GM19397 (cell line): ENCODE results near the gene CDK12.

Experiments used
- ATAC-seq: cut with Tn5 transposase; IDR thresholded peaks from one replicate; pipeline ENCODE4 v1.9.1; 2021; ENCODE audit warnings: mild to moderate bottlenecking, moderate library complexity; ENCODE audit not compliant: unreplicated experiment

CDK12 gene

DNA sequence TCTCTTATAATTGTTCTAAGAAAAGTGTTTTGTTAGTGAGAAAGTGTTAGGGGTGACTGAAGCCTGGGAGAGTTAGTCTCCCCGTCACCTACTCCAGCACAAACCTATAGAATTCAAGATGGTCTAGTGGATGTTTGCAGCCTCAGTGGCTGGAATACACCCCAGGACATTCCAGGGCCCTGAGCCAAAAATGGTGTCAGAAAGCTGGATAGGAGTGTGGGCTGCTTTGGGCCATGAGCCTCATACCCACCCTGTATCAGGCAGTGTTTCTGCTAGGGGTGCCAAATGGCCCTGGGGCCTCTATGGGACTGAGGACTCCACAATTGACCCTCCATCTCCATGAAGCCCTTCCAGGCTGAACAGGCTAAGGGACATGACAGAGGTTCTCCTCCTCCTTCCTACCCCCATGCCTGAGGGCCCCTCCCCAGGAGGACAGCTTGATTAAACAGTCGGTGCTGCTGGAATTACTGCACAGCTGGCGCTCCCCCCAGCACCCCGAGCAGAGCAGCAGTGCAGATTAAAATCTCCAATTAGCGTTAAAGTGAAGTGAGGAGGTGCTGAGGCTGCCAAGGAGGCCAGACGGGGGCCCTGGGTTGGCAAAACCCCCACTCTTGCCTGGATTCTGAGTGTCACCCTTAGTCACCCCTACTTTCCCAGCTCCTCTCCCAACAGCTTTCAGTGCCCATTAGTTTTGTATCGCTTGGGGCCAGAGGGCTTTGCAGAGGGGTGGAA lies 87.4 kb downstream of the CDK12 start:
- ATAC-seq: no peak

DNA sequence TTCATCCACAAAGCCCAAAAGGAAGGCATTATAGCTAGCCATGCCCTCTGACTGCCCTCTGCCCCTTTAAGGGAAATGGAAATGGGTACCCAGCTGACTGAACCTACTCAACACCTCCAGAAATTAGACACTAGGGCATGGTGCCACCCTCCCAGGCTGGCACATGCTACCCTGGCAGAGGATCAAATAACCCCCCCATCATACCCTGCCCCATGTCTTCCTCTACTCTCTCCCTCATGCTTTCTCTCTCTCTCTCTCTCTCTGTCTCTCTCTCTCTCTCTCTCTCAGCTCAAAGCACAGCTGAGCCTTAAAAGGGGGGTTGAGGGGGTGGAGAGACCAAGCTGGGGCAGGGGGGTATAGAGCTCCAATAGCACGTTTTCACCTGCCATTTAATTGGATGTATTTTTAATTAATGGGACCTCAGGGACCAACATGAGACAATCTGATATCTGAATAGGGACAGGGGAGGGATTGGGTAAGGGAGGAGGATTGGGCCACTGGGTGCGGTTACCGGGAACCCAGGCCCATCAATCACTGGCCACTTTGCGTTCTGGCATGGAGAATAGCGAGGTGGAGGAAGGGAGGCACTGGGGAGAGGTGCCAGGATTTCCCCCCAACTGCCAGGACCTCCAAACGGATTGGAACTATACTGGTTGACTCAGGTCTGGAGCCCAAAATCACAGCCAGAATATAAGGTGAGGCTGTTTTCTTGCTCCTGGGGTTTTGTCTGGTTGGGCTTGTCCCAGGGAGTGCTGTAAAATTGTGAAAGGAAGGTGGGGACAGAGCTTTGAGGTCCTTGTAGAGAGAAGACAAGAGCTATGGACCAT lies 88.7 kb downstream of the CDK12 start:
- no peak for ATAC-seq

DNA sequence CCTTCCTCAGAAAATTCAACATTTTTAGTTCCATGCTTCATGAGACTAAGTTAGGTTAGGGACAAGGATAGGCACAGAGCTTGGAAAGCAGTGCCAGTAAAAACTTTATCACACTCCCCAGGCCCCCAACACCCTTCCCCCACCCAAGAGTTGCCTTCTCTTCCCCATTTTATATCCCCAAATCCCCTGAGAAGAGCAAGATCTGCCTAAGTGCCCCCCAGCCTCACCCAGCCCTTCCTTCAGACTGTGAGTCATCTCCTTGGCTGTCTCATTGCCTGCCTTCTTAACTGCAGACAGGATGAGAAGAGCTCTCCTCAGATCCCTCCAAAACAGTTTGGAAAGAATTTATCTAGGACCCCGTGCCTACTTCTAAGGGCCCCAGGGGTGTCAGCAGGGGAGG lies 90.6 kb downstream of the CDK12 start:
- no peak for ATAC-seq

DNA sequence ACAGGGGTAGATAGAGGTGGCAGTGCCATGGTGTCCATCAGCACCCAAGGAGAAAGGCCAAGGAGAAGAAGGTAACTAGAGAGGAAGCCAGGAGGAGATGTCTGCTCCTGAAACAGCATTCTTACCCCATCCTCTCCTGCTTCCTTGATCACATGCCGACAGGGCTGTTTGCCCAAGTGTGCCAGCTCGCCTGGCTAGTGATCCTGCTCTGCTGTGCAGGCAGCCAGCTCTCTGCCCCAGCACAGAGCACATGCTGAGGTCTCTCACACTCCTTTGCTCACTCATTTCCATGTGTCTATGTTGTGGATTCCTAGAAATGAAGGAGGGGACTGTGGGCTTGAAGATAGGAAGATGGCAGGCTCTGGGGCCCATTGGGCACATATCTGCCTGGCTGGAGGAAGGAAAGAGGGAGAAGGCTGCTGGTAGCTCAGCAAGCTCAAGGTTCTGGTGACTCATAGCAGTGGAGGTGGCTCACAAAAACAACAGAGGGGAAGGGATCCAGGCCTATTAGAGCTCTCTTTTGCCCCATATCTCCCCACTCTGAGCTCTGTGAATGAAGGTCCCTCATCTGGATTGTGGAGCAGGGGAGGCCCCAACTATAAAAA lies 92.2 kb downstream of the CDK12 start:
- no peak for ATAC-seq

DNA sequence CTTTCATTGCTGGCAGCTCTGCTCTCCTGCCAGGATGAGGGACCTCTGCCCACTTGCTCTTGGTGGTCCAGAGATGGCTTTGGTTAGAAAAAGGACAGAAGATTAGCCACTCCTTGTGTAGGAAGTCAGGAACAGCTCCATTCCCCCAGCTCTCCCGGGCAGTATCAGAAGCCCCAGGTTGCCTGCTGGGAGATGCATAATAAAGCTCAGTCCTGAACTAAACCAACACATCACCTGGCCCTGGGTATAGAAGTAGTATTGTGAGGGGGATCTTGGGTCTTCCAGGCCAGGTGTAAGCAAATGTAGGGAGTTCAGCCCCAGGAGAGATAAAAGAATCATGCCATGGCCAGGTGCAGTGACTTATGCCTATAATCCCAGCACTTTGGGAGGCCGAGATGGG lies 94.1 kb downstream of the CDK12 start:
- no peak for ATAC-seq

DNA sequence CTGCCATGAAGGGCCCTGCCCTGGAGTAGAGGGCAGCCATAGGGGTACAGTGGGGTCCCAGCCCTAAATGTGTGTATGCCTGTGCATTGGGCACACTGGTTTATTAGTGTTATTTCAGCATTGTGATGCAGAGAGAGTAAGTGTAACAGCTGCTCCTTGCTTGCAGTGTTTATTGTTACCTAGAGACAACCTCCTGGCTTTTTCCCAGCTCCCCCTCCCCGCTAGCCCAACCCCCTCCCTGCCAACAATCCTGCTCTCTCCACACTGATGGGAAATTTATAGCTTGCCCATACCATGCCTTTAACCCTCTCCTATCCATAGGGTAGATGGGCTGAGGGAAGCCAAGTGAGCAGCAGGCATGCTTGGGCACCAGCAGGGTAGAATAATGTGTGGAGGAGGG lies 95.1 kb downstream of the CDK12 start:
- no peak for ATAC-seq

DNA sequence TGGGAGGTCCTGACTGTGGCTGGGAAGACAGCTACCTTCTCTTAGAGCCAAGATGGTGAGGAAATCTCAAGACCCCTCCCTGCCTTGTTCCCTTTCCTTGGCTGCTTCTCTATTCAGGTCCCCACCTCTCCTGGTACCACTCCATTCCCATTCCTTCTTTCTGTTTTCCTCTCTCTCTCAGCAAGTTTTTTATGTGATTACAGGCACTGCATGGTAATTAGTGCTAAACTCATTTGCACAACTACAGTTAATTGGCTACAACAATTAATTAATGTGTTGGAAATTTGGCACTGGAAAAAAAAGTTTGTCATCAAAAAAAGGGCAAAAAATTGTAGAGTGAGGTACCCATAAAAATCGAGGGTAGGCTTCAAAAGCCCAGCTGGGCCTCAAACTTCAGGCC lies 101.1 kb downstream of the CDK12 start:
- ATAC-seq: no peak

DNA sequence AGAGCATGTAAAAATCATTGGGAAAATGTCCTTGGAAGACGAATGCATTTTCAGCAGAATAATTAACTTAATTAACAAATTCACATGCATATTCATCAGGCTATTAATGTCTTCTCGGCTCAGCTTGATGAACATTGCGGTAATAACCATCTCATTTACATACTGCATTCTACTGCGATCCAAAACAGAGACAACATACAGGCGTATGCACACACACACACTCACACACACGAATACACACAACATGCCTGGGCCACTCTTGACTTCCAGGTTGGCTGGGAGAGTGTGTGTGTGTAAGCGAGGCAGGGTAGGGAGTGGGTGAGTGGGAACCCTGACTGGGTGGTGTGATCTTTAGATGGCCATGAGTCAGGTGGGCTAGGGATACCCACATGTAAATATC lies 101.7 kb downstream of the CDK12 start:
- no peak for ATAC-seq

DNA sequence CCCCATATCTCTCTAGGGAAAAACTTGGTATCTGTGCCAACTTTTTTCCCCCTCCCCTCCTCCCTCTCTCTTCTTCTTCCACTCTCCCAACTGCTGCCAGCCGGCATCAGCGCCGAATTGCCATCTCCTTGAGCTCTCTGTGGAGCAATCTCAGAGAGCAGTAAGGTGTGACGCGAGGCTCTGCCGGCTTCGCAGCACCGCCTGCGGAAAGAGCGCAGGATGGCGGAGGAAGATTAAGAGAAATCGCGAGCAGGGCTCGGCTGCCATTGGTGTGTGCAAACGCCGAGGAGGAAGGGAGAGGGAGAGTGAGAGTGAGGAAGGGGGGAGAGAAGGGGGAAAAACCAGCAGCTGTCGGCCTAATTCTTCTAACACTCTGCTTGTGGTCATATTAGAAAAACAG lies 102.2 kb downstream of the CDK12 start:
- no peak for ATAC-seq

DNA sequence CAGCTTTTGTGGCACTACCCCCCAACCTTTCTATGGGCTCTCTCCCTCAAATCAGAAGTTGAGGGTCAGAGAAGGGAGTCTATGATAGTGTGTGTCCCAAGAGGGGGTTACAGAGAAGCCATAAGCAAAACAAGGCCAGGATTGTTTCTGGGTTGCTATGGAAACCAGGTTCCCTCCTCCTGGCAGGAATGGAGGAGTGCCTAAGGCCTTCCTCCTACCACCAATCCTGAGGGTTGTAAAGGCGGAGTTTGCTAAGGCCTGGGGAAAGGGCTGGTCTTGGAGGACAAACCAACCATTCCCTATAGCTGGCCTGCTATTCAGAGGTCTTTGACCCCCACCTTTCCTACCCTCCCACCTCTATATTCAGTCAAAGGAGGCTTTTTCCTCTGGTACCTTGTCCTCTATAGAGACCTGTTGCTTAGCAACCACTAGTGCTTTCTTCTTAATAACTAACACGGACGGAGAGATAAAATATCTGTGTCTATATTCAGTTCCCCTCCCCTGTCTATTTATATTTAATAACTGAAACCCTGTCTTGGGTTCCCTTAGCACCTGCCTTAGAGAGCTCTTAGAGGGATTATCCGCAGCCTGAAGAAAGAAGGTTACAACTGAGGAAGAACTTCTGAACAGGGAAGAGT lies 103.0 kb downstream of the CDK12 start:
- ATAC-seq: no peak

DNA sequence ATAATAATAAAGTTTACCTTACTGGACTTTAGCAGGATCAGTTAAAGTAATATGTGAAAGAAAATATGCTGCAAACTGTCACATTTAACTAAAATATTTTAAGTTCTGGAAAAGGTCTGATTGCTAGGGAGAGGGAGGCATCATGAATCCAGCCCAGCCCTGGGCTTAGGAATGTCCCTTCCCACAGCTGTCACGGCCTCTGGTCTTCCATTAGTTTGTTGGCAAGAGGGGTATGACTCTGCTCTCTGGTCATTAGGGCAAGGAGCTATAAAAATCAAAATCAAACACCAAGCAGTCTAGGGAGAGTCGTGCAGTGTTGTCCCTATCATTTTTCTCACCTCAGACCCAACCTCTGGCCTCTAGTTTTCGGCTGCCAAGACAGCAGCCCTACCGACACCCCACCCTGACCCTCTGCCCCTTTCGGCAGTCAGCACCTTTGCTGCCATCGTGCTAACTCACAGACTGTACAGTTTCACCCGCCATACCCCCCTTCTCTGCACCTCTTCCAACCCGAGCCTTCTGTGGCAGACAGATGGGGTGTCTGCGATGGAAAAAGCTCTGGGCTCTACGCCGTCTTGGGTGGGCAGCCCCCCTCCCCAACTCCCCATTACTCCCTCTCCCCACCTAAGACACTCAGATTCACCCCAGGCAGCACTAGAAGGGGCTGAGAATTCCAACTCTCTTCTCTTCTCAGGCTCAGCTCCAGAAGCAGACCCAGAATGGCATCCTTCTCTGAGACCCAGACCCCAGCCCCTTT lies 105.0 kb downstream of the CDK12 start:
- ATAC-seq: no peak

DNA sequence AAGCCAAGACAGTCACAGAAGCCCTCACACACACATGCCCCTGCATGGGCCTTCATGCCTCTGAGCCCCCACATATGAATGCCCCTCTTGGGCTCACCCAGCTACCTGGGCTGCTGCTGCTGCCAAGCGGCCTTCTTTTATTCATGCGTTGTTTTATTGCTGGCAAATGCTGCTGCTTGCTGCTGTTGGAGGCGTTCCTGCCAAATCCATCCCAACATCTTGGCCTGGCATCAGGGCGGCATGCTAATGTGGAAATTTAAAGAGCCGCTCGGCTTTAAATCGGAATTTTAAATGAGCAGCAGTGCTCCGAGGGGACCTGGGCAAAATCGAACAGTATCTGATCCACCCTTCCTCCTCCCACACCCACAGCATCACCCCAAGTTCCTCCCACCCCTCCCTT lies 107.4 kb downstream of the CDK12 start:
- ATAC-seq: no peak

DNA sequence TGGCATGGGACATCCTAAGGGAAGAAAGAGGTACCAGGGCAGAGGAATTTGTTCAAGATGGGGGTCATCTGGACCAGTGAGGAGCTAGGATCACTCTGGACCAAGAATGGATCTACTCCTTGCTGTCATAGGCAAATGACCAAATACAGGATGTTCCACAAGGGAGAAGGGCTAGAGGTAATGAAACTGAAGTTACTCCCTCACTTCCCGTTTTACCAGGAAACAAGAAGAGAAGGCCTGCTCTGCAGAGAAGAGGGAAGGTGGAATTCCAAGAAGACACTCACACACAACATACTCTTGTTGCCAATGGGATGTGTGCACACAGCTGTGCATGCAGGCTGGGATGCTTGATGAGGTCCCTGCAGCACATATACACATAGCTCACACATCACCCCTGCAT lies 107.8 kb downstream of the CDK12 start:
- ATAC-seq: no peak

DNA sequence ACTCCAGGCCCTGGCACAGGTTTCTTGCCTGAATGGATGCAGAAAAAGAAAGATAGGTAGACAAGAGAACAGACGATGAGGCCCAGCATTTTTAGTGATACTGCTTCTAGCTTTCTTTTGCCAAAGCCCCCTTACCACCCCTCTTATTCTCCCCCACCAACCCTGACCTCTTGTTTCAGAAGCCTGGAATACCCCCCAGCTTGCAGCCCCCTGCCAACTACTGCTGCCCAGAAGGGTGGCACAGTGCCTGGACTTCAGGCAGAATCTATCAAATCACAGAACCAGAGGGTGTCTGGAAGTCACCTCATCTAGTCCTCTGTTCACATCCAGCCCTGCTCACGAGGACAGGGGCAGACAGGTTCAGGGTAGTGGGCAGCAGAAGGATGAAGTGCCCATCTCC lies 110.8 kb downstream of the CDK12 start:
- no peak for ATAC-seq

DNA sequence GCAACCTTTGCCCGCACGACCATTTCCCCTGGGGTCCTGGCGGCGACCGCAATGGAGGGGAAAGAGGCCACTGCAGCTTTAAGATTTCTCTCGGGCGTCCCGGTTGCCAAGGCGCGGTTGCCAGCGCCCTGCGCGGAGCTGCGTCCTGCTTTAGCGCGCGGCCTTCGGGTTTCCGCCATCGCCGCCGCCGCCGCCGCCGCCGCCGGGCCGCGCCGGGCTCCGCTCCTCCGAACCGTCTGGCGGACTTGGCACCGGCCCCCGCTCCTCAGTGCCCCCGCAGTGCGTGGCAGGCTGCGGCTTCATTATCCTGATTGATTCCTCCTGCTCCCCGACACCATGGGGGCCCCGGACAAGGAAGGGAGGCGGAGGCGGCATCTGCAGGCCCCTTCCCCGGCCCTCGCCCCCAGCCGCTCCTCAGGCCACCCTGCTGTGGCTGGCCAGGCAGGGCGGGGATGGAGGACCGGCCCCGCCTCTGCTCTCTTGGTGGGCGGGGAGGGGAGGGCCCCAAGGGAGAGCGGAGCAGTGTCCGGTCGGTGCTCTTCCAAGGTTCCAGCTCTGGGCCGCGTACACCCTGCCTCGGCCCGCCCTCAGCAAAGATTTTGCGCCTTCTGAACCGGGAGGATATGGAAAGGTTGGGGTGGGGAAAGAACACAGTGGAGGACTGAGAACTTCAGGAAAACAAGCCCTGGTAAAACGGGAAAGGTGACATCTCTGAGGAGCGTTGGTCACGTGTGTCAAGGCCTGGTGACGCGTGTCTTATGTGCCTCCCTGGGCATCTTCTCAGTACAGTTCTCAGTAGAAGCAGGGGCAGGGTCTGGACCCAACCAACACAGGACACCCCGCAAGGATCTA lies 112.4 kb downstream of the CDK12 start:
- no peak for ATAC-seq

DNA sequence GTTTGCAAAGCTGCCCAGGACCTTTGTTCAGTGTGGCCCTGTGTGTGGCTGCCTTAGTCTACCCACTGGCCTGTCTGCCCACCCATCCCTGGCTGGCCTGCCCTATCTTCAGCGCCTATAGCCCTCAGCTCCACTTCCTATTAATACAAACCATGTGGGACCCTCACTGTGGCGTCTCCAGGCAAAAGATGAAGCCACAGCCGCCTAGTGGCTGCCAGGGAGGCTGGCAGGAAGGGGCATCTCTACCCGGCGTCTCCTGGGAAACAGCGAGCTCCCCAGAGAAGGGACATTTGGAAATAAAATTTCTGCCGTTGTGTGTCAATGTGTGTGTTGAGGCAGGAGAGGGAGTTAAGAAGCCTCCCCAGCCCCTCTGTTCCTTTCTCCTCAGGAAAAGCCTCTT lies 114.9 kb downstream of the CDK12 start:
- no peak for ATAC-seq

DNA sequence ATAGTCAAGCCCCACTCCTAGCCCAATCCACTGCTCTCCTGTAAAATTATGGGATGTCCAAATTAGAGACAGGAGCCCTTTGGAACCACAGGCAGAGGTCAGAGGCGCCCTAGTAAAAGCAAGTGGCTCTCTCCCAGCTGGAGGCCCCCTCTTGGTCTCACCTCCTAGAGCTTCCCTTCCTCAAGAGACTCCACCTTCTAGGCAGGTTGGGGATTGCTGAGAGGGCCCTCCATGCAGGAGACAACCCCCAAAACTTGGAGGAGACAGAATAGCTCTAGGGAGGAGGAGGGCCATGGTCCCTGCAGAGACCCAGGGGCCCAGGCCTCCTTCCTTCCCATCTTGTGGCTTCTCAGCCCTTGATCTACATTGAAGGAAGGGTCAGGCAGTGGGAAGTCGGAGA lies 117.0 kb downstream of the CDK12 start:
- ATAC-seq: no peak

DNA sequence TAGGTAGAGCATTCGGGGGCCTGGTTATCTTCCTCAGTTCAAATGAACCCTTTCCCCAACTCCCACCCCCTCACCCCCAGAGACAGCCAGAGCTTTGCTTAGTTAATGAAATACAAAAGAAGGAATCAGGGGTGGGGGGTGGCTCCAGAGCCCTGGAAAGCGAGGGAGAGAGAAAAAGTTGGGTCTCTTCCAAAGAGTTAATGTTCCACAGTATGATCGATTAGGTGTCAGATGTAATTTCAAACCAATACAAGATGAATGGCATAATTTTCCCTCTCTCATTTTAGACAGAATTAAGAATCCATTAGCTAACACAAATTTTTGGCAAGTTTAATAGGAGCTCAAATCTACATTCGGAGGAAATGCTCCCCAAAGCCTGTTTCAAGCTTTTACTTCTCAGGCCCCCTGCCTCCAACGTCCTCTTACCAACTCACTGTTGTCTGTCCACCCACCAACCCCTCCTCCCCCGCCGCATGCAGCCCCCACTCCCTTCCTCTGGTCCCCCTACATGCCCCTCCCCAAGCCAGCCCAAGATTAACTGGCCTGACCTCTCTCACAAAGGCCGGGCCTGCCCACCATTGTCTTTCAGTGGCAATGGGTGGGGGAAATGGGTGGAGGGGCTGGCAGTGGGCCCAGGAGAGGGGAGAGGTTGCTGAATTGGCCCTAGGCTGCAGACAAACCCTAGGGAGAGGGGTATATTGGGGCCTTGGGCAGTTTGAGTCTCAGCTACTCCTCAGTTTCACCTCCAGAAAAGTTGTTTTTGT lies 118.2 kb downstream of the CDK12 start:
- no peak for ATAC-seq

DNA sequence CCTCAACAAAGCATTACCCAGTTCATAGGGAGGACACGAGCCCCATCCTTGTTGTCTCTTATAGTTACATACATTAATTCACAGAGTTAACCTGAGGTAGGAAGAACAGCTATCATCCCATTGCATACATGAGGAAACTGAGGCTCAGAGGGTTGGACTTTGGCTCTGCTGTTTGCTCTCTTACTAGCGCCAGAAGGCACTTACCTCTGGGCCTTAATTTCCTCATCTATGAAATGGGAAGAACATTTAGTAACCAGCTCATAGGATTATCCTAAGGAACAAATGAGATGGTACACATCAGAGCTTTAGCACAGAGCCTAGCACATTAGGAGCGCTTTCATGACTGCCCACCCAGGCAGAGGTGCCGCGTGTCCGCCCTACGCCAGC lies 118.8 kb downstream of the CDK12 start:
- ATAC-seq: no peak
